Measurements from ENCODE around the gene EXOC6.
"Not testable (repeated sequence)": the region's sequence is repeated elsewhere in the genome, so short reads cannot be mapped to it uniquely, and the experiment has no call there.

The EXOC6 gene

GRCh38 chr10:92937876-92938275 lies 89.6 kb downstream of the EXOC6 start:
- no peak for TF ChIP-seq CTCF (IDR thresholded peaks at IDR 0.05; ENCODE audit: low read depth, low read length, missing control alignments)
- in situ Hi-C loops (cut with HindIII; ENCODE audit: low sequenced_read_pairs) = no loop called here
- no peak overlapping the region for H3K4me3 ChIP-seq (ENCODE audit: low read depth, low read length)
- no peak for DNase-seq (ENCODE audit: low read depth)

- in situ Hi-C loops (cut with HindIII; ENCODE audit: low sequenced_read_pairs) = no loop called here
- DNase-seq (ENCODE audit: low read depth) = no peak
- no peak overlapping the region for H3K4me3 ChIP-seq (ENCODE audit: low read depth, low read length)
- no peak for TF ChIP-seq CTCF (IDR thresholded peaks at IDR 0.05; ENCODE audit: low read depth, low read length, missing control alignments)
Observed at GRCh38 chr10:92938841-92939240, 90.5 kb downstream of the EXOC6 start.

GRCh38 chr10:92942226-92942625 lies 93.9 kb downstream of the EXOC6 start:
- TF ChIP-seq CTCF (IDR thresholded peaks at IDR 0.05; ENCODE audit: low read depth, low read length, missing control alignments) = no peak
- in situ Hi-C loops (cut with HindIII; ENCODE audit: low sequenced_read_pairs) = no loop called here
- no peak overlapping the region for H3K4me3 ChIP-seq (ENCODE audit: low read depth, low read length)
- no peak for DNase-seq (ENCODE audit: low read depth)

GRCh38 chr10:92946491-92946890 lies 98.2 kb downstream of the EXOC6 start:
- TF ChIP-seq CTCF (IDR thresholded peaks at IDR 0.05; ENCODE audit: low read depth, low read length, missing control alignments) = no peak
- in situ Hi-C loops (cut with HindIII; ENCODE audit: low sequenced_read_pairs) = no loop called here
- H3K4me3 ChIP-seq (ENCODE audit: low read depth, low read length) = no peak overlapping the region
- DNase-seq (ENCODE audit: low read depth) = no peak

- in situ Hi-C loops (cut with HindIII; ENCODE audit: low sequenced_read_pairs); H3K4me3 ChIP-seq (ENCODE audit: low read depth, low read length); DNase-seq (ENCODE audit: low read depth): not testable (repeated sequence)
Observed at GRCh38 chr10:92952573-92952972, 104.3 kb downstream of the EXOC6 start.

GRCh38 chr10:92957223-92958010 lies 109.1 kb downstream of the EXOC6 start:
- no peak overlapping the region for H3K4me3 ChIP-seq (ENCODE audit: low read depth, low read length)
- DNase-seq (ENCODE audit: low read depth) = no peak
- TF ChIP-seq CTCF (IDR thresholded peaks at IDR 0.05; ENCODE audit: low read depth, low read length, missing control alignments) = no peak
- in situ Hi-C loops (cut with HindIII; ENCODE audit: low sequenced_read_pairs) = no loop called here

- in situ Hi-C loops (cut with HindIII; ENCODE audit: low sequenced_read_pairs) = no loop called here
- DNase-seq (ENCODE audit: low read depth) = no peak
- TF ChIP-seq CTCF (IDR thresholded peaks at IDR 0.05; ENCODE audit: low read depth, low read length, missing control alignments) = no peak
- H3K4me3 ChIP-seq (ENCODE audit: low read depth, low read length) = no peak overlapping the region
Observed at GRCh38 chr10:92961638-92962037, 113.3 kb downstream of the EXOC6 start.
